Measurements from ENCODE around the gene SLC44A1. TPM values are rescaled to one million over a fixed set of nuclear protein-coding genes. Genes with fewer than 3 reads are reported as not detected.

SLC44A1 gene
- total and polyA plus RNA-seq, 2 of the 13 experiments (the other 11 are each of a cell fraction or from before 2014, with no cell fraction given), result 21.4 to 40.8 TPM

DNA sequence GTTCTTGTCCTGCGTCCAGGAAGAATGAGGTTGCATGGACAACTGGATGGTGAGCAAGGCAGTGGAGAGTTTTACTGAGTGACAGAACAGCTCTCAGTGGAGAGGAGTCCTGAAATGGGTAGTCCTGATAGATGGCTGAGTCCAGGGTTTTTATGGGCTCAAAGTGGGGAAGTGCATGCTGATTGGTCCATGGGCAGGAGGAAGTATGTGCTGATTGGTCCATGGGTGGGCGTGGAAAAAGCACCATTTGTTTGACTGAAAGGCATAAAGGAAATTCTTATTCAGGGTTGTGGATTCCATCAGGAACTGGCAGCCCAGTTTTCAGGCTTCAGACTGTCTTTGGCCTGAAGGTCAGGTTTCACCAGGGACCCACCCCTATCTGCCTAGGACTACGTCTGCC is 214.0 kb downstream of the SLC44A1 start:
- intact Hi-C loops (cut with micrococcal nuclease; ENCODE audit: unreplicated experiment) (no loop called here), in situ Hi-C loops (cut with HindIII; ENCODE audit: extremely low pct_ligation_motif_present, low pct_unique_long_range_greater_than_20kb) (no loop called here)
- CTCF ChIA-PET (ENCODE audit: low intra/inter-chr PET ratio, low total read pairs), result no interaction called here
- Histone ChIP-seq H3K9me3 (ENCODE audit: low read length) (no peaks in the 10 kb centered on the region), H3K27me3 (ENCODE audit: control insufficient read depth in 1 of 2, insufficient read depth in 2 of 2, low read length in 2 of 2) (no peaks in the 10 kb centered on the region), H4K20me1 (ENCODE audit: insufficient read depth, low read length) (peaks cover 7% of the 10 kb centered on the region), H3K36me3 (replicated peaks in 1 of 2; ENCODE audit: control insufficient read depth in 1 of 2, insufficient read depth in 2 of 2, low read length in 2 of 2) (peaks cover 2 to 6% of the 10 kb centered on the region in 2 experiments; a peak in 3 of 5 replicates), H3K4me1 (ENCODE audit: insufficient read depth, low read length) (peaks cover 40% of the 10 kb centered on the region), H3K4me2 (ENCODE audit: low read depth, low read length) (no peak overlapping the region), H3K4me3 (replicated peaks in 1 of 3; ENCODE audit: insufficient read depth in 1 of 3, low read depth in 2 of 3, low read length in 3 of 3) (no peak overlapping the region), H2AFZ (ENCODE audit: low read length) (no peak overlapping the region), H3K9ac (ENCODE audit: insufficient read depth, low read depth, low read length) (no peak overlapping the region), H3K27ac (ENCODE audit: extremely low read length, insufficient read depth, low read length) (no peak overlapping the region), H3K79me2 (ENCODE audit: insufficient read depth, low read length) (peaks cover 78% of the 10 kb centered on the region)
- DNase-seq (ENCODE audit: low spot score), result no peak
- ATAC-seq, result peak; percentile 55
- POLR2A ChIA-PET, result no interaction called here
- TF ChIP-seq NFYB (CRISPR knock-in tag; IDR thresholded peaks at IDR 0.05) (peak; percentile 44; the same call in 1 of the 2 replicates), NFYC (CRISPR knock-in tag; IDR thresholded peaks at IDR 0.05) (peak; percentile 50), ZFP90 (CRISPR knock-in tag; IDR thresholded peaks at IDR 0.05; ENCODE audit: borderline replicate concordance) (no peak)
- 87% methylated on average over 3 of the region's 3 CpGs for WGBS (ENCODE audit: low lambda C conversion rate)
- FAIRE-seq, result no peak
- BruUV-seq (replicated peaks), result no TSS peak

DNA sequence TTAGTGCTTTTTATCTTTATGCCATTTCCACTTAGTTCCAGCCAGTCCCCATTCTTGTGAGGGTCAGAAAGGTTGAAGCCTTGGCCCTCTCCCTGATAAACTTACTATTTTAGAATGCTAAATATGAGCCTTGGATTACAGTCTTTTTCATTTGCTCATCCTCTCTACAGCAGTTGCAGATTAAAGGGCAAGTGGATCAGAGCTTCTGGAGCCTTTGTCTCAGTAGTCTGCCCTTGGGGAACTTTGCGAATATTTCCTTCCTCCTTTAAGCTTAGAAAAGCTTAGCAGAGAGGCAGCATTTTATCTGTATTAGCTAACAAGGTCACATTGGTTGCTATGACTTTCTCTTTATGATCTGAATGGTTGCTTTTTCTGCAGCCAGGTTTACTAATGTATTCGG is 214.9 kb downstream of the SLC44A1 start:
- Histone ChIP-seq H3K9me3 (ENCODE audit: low read length) (no peaks in the 10 kb centered on the region), H3K4me2 (ENCODE audit: low read depth, low read length) (no peak overlapping the region), H4K20me1 (ENCODE audit: insufficient read depth, low read length) (peaks cover 7% of the 10 kb centered on the region), H3K36me3 (replicated peaks in 1 of 2; ENCODE audit: control insufficient read depth in 1 of 2, insufficient read depth in 2 of 2, low read length in 2 of 2) (peaks cover 2 to 9% of the 10 kb centered on the region in 2 experiments; a peak in 4 of 5 replicates), H3K4me1 (ENCODE audit: insufficient read depth, low read length) (peaks cover 35% of the 10 kb centered on the region), H3K79me2 (ENCODE audit: insufficient read depth, low read length) (peaks cover 70% of the 10 kb centered on the region), H3K27me3 (ENCODE audit: control insufficient read depth in 1 of 2, insufficient read depth in 2 of 2, low read length in 2 of 2) (no peaks in the 10 kb centered on the region), H3K9ac (ENCODE audit: insufficient read depth, low read depth, low read length) (no peak overlapping the region), H3K27ac (ENCODE audit: extremely low read length, insufficient read depth, low read length) (peak overlapping the region; percentile 30), H3K4me3 (replicated peaks in 1 of 3; ENCODE audit: insufficient read depth in 1 of 3, low read depth in 2 of 3, low read length in 3 of 3) (no peak overlapping the region), H2AFZ (ENCODE audit: low read length) (no peak overlapping the region)
- no peak for DNase-seq (ENCODE audit: low spot score)
- no peak for ATAC-seq
- no peak for FAIRE-seq
- ChIA-PET CTCF (ENCODE audit: low intra/inter-chr PET ratio, low total read pairs) (no interaction called here), POLR2A (no interaction called here)
- in situ Hi-C loops (cut with HindIII; ENCODE audit: extremely low pct_ligation_motif_present, low pct_unique_long_range_greater_than_20kb) (no loop called here), intact Hi-C loops (cut with micrococcal nuclease; ENCODE audit: unreplicated experiment) (no loop called here)
- no TSS peak for BruUV-seq (replicated peaks)
- WGBS (ENCODE audit: low lambda C conversion rate), result 93% methylated on average over 2 of the region's 2 CpGs
- TF ChIP-seq PPARG (CRISPR knock-in tag; conservative IDR thresholded peaks at IDR 0.05) (no peak), SALL2 (CRISPR knock-in tag; IDR thresholded peaks at IDR 0.05) (no peak), ATF1 (CRISPR knock-in tag; IDR thresholded peaks at IDR 0.05) (no peak), GZF1 (CRISPR knock-in tag; IDR thresholded peaks at IDR 0.05) (no peak), SUZ12 (IDR thresholded peaks at IDR 0.05; ENCODE audit: low read depth, low read length) (no peak), POLR2A (IDR thresholded peaks at IDR 0.05; ENCODE audit: insufficient read depth in 1 of 2, low read depth in 2 of 2, low read length in 2 of 2) (no peak), ZSCAN30 (CRISPR knock-in tag; IDR thresholded peaks at IDR 0.05) (no peak), ZNF788 (CRISPR knock-in tag; IDR thresholded peaks at IDR 0.05; ENCODE audit: borderline replicate concordance) (no peak), ARNT (IDR thresholded peaks at IDR 0.05) (no peak)
- TF ChIP-seq, protein P1, sequence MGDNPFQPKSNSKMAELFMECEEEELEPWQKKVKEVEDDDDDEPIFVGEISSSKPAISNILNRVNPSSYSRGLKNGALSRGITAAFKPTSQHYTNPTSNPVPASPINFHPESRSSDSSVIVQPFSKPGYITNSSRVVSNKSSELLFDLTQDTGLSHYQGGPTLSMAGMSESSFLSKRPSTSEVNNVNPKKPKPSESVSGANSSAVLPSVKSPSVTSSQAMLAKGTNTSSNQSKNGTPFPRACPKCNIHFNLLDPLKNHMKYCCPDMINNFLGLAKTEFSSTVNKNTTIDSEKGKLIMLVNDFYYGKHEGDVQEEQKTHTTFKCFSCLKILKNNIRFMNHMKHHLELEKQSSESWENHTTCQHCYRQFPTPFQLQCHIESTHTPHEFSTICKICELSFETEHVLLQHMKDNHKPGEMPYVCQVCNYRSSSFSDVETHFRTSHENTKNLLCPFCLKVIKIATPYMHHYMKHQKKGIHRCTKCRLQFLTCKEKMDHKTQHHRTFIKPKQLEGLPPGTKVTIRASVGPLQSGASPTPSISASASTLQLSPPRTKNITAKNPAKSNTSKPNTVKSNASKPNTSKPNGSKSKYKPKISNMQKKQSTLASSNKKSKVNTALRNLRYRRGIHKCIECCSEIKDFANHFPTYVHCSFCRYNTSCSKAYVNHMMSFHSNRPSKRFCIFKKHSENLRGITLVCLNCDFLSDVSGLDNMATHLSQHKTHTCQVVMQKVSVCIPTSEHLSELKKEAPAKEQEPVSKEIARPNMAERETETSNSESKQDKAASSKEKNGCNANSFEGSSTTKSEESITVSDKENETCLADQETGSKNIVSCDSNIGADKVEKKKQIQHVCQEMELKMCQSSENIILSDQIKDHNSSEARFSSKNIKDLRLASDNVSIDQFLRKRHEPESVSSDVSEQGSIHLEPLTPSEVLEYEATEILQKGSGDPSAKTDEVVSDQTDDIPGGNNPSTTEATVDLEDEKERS (CRISPR knock-in tag; IDR thresholded peaks at IDR 0.05), result no peak
- TF ChIP-seq, protein P2, sequence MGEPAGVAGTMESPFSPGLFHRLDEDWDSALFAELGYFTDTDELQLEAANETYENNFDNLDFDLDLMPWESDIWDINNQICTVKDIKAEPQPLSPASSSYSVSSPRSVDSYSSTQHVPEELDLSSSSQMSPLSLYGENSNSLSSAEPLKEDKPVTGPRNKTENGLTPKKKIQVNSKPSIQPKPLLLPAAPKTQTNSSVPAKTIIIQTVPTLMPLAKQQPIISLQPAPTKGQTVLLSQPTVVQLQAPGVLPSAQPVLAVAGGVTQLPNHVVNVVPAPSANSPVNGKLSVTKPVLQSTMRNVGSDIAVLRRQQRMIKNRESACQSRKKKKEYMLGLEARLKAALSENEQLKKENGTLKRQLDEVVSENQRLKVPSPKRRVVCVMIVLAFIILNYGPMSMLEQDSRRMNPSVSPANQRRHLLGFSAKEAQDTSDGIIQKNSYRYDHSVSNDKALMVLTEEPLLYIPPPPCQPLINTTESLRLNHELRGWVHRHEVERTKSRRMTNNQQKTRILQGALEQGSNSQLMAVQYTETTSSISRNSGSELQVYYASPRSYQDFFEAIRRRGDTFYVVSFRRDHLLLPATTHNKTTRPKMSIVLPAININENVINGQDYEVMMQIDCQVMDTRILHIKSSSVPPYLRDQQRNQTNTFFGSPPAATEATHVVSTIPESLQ (CRISPR knock-in tag; conservative IDR thresholded peaks at IDR 0.05), result no peak
